T-cell (primary cell): ENCODE measurements around the gene SLC2A13. TPM values are rescaled to one million over a fixed set of nuclear protein-coding genes. Genes with fewer than 3 reads are reported as not detected.

Experiments used
- ATAC-seq, 4 experiments: fragments of 200-7000 bp in 3 of 4; fragments of 150-1000 bp in 1 of 4; cut with Tn5 transposase; replicated peaks in 1 of 4; 1 replicate in 3 of 4; 2 replicates in 1 of 4; pipeline ENCODE4 v1.10.0; 2021; ENCODE audit warnings: moderate library complexity in 3 of 4, mild to moderate bottlenecking in 2 of 4, moderate number of reproducible peaks in 1 of 4
- CTCF ChIA-PET, 2 donors: fragments of 300-600 bp; sonication (Branson Sonifier 250); formaldehyde crosslinking; loops; one replicate each; lab custom pipeline; 2022; ENCODE audit warnings: antibody characterized with exemption in 2 of 2; lab: Charles Lee
- POLR2A ChIA-PET, 2 donors: fragments of 300-600 bp; sonication (Branson Sonifier 250); formaldehyde crosslinking; loops; one replicate each; lab custom pipeline; 2022; ENCODE audit warnings: antibody characterized with exemption in 2 of 2; lab: Charles Lee
- DNase-seq, 35 experiments: peaks; one replicate each; pipeline versions ENCODE4 v3.0.0 to v3.0.0-alpha.2; 2013 to 2023
- H3K27ac ChIP-seq: one replicate; pipeline ENCODE4 v1.5.1; 2013; ENCODE audit warnings: low read length
- H3K27me3 ChIP-seq, 2 experiments: replicated peaks in 1 of 2; 1 replicate in 1 of 2; 2 replicates in 1 of 2; pipeline versions ENCODE4 v1.6.1 to v1.7.0; 2013; ENCODE audit warnings: low read length in 1 of 2, mixed read lengths in 1 of 2; ENCODE audit not compliant: control insufficient read depth in 2 of 2, insufficient read depth in 2 of 2; ENCODE audit errors: extremely low read depth in 1 of 2
- H3K36me3 ChIP-seq, 2 donors: 1 replicate in 1 of 2; 2 replicates in 1 of 2; pipeline versions ENCODE4 v1.6.1 to v1.7.0; 2013; ENCODE audit warnings: low read length in 1 of 2; ENCODE audit not compliant: control insufficient read depth in 2 of 2, insufficient read depth in 1 of 2; ENCODE audit errors: extremely low read depth in 1 of 2
- H3K4me1 ChIP-seq, 2 experiments: 1 replicate in 1 of 2; 2 replicates in 1 of 2; pipeline versions ENCODE4 v1.6.1 to v1.7.0; 2013; ENCODE audit warnings: low read length in 2 of 2, mixed read lengths in 1 of 2; ENCODE audit not compliant: insufficient read depth in 2 of 2, control insufficient read depth in 1 of 2; ENCODE audit errors: extremely low read depth in 1 of 2
- H3K4me3 ChIP-seq, 2 donors: 1 replicate in 1 of 2; 2 replicates in 1 of 2; pipeline versions ENCODE4 v1.5.1 to v1.7.0; 2013; ENCODE audit warnings: mild to moderate bottlenecking in 2 of 2, low read length in 1 of 2, moderate library complexity in 1 of 2; ENCODE audit not compliant: control insufficient read depth in 1 of 2; ENCODE audit errors: extremely low read depth in 1 of 2
- H3K9me3 ChIP-seq: 2 replicates; pipeline ENCODE4 v1.7.0; 2013
- H3K27ac Mint-ChIP-seq, 2 donors: one replicate each; pipeline ENCODE4 v1.8.0; 2020 to 2021; ENCODE audit warnings: mild to moderate bottlenecking in 2 of 2, mixed read lengths in 2 of 2
- H3K27me3 Mint-ChIP-seq, 2 donors: one replicate each; pipeline ENCODE4 v1.8.0; 2021 to 2022; ENCODE audit warnings: mixed read lengths in 2 of 2
- H3K36me3 Mint-ChIP-seq: one replicate; pipeline ENCODE4 v1.8.0; 2021; ENCODE audit warnings: mixed read lengths
- H3K4me1 Mint-ChIP-seq, 3 donors: one replicate each; pipeline ENCODE4 v1.8.0; 2020 to 2022; ENCODE audit warnings: mixed read lengths in 3 of 3, mild to moderate bottlenecking in 1 of 3
- H3K4me3 Mint-ChIP-seq, 3 donors: one replicate each; pipeline ENCODE4 v1.8.0; 2020 to 2022; ENCODE audit warnings: mild to moderate bottlenecking in 3 of 3, mixed read lengths in 3 of 3, moderate library complexity in 3 of 3
- H3K9me3 Mint-ChIP-seq, 3 donors: one replicate each; pipeline ENCODE4 v1.8.0; 2020 to 2022; ENCODE audit warnings: mixed read lengths in 3 of 3
- WGBS: methylation state at CpG from one replicate; pipeline ENCODE4 v1.1.5; 2013; ENCODE audit warnings: missing lambda C conversion rate; ENCODE audit not compliant: insufficient coverage; 5-methylcytosine and 5-hydroxymethylcytosine counted together
- total RNA-seq, 35 experiments: library from RNA in 6 of 35; stranded (reverse) in 6 of 35; fragments of 120-200 nt in 1 of 35; gene quantifications; one replicate each; pipeline versions ENCODE4 v1.2.1 to v1.2.4 and lab custom pipeline; 2013 to 2026

Gene SLC2A13
- total RNA-seq, 5 donors from 2014 or later (not counting 1 experiment from before 2014, with no cell fraction given): 4.2 to 6.0 (median 5.1) TPM

- POLR2A ChIA-PET: no interaction called here
- peaks cover 2 to 7% (median 4%) of the 10 kb centered on the region in 3 donors for H3K9me3 Mint-ChIP-seq
- ATAC-seq (no peak), DNase-seq (no peak)
- H3K27ac Mint-ChIP-seq: no peak overlapping the region
- H3K9me3 ChIP-seq: no peaks in the 10 kb centered on the region
- no peaks in the 10 kb centered on the region for H3K4me1 Mint-ChIP-seq
- no peak overlapping the region for H3K4me3 Mint-ChIP-seq
- no peaks in the 10 kb centered on the region for H3K4me1 ChIP-seq
- H3K27me3 Mint-ChIP-seq: no peaks in the 10 kb centered on the region
- no peak overlapping the region for H3K27ac ChIP-seq
- CTCF ChIA-PET: no interaction called here
- H3K36me3 Mint-ChIP-seq: peaks cover 7% of the 10 kb centered on the region
- H3K27me3 ChIP-seq: no peaks in the 10 kb centered on the region
- no CpG with 5 or more reads among the region's 2 CpGs for WGBS
- no peak overlapping the region for H3K4me3 ChIP-seq
- H3K36me3 ChIP-seq: no peaks in the 10 kb centered on the region
Observed at GRCh38 chr12:39884616-39885125, 221.2 kb downstream of the SLC2A13 start.

DNA sequence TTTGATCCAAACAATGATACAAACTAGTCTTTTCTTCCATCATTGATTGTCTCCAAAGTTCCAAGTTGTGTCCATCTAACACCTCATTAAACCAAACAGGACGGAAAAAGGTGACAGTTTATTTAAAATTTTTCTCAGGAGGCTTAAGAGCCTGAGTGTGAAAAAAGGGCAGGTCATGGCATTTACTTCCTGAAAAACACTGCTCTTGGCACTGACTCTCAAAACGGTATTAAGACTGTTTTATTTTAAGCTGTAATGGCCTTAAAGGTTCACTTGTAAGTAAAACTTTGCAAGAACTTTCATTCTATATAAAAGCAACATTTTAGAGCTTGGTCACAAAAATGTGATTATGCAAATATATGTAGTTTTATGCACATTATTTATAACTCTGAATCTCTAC, 222.5 kb downstream of the SLC2A13 start:
- Histone ChIP-seq H3K4me1 (no peaks in the 10 kb centered on the region), H3K27me3 (no peaks in the 10 kb centered on the region), H3K36me3 (no peaks in the 10 kb centered on the region), H3K9me3 (no peaks in the 10 kb centered on the region), H3K27ac (no peak overlapping the region), H3K4me3 (no peak overlapping the region)
- Mint-ChIP-seq H3K27me3 (no peaks in the 10 kb centered on the region), H3K9me3 (peaks cover 4 to 11% (median 7%) of the 10 kb centered on the region in 3 donors), H3K27ac (no peak overlapping the region), H3K36me3 (peaks cover 11% of the 10 kb centered on the region), H3K4me3 (no peak overlapping the region), H3K4me1 (no peaks in the 10 kb centered on the region)
- DNase-seq (no peak), ATAC-seq (no peak)
- ChIA-PET POLR2A (no interaction called here), CTCF (interaction anchor here in 1 of 2 donors (0.5 kb wide), 1 partner anchor 307 kb away, joined by 3 read pairs; no protein-coding TSS in a partner anchor)
- 100% methylated on average over 1 of the region's 2 CpGs for WGBS

GRCh38 chr12:39878753-39879152, 227.1 kb downstream of the SLC2A13 start:
- Histone ChIP-seq H3K9me3 (no peaks in the 10 kb centered on the region), H3K27me3 (no peaks in the 10 kb centered on the region), H3K4me1 (no peaks in the 10 kb centered on the region), H3K27ac (no peak overlapping the region), H3K36me3 (no peaks in the 10 kb centered on the region), H3K4me3 (no peak overlapping the region)
- ATAC-seq: no peak
- Mint-ChIP-seq H3K4me1 (no peaks in the 10 kb centered on the region), H3K36me3 (peaks cover 18% of the 10 kb centered on the region), H3K27me3 (no peaks in the 10 kb centered on the region), H3K9me3 (peaks cover 7 to 21% (median 10%) of the 10 kb centered on the region in 3 donors), H3K27ac (no peak overlapping the region), H3K4me3 (no peak overlapping the region)
- DNase-seq: no peak
- ChIA-PET POLR2A (no interaction called here), CTCF (no interaction called here)

DNA sequence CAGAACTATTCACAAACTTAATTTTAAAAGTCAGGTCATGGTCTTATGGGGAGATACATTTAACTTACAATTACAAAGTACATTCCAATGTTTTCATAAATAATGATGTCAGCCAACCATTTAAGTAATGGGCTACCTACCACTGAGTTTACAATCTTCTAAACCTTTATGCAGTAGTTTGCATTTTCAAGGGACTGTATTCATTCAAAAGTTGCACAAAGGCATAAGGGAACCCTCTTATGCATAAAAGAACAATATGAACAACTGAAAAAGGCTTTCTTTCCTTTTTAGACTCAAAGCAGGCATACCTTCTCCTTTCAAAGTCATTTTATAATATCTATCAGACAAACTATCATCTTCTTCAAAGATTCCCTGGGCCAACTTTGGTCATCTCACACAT, 230.2 kb downstream of the SLC2A13 start:
- H3K36me3 Mint-ChIP-seq: peaks cover 17% of the 10 kb centered on the region
- peaks cover 1 to 21% (median 10%) of the 10 kb centered on the region in 3 donors for H3K9me3 Mint-ChIP-seq
- Histone ChIP-seq H3K27me3 (no peaks in the 10 kb centered on the region), H3K4me3 (no peak overlapping the region), H3K4me1 (no peaks in the 10 kb centered on the region), H3K36me3 (no peaks in the 10 kb centered on the region), H3K27ac (no peak overlapping the region), H3K9me3 (no peaks in the 10 kb centered on the region)
- H3K27ac Mint-ChIP-seq: no peak overlapping the region
- ChIA-PET CTCF (no interaction called here), POLR2A (no interaction called here)
- no peak for ATAC-seq
- H3K27me3 Mint-ChIP-seq: no peaks in the 10 kb centered on the region
- DNase-seq: no peak
- H3K4me3 Mint-ChIP-seq: no peak overlapping the region
- H3K4me1 Mint-ChIP-seq: no peaks in the 10 kb centered on the region

DNA sequence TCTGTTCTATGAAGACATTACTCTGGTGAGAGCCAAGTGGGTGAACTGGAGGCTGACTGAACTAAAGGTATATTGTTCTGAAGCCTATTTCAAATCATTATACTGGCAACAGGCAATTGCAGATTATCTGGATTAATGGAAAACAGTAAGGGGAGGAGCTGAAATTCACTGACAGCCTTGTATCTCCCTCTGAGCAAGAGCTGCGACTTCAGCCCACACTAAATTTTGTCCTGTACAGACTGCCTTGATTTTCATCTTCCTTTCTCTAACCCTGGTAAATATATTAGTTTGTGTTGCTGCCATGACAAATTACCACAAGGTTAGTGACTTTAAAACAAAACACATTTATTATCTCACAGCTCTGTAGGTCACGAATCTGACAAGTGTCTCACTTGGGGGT, 231.1 kb downstream of the SLC2A13 start:
- Histone ChIP-seq H3K27me3 (no peaks in the 10 kb centered on the region), H3K9me3 (no peaks in the 10 kb centered on the region), H3K27ac (no peak overlapping the region), H3K36me3 (no peaks in the 10 kb centered on the region), H3K4me3 (no peak overlapping the region), H3K4me1 (no peaks in the 10 kb centered on the region)
- no peak for DNase-seq
- Mint-ChIP-seq H3K27ac (no peak overlapping the region), H3K9me3 (peaks cover 0 to 18% (median 9%) of the 10 kb centered on the region in 3 donors), H3K4me3 (no peak overlapping the region), H3K27me3 (no peaks in the 10 kb centered on the region), H3K36me3 (peaks cover 12% of the 10 kb centered on the region), H3K4me1 (no peaks in the 10 kb centered on the region)
- POLR2A ChIA-PET: no interaction called here
- no peak for ATAC-seq
- no CpG with 5 or more reads among the region's 2 CpGs for WGBS
- CTCF ChIA-PET: no interaction called here

- peaks cover 4% of the 10 kb centered on the region for H3K36me3 Mint-ChIP-seq
- H3K9me3 Mint-ChIP-seq: peaks cover 0 to 7% (median 3%) of the 10 kb centered on the region in 3 donors
- no peak overlapping the region for H3K27ac ChIP-seq
- H3K27me3 Mint-ChIP-seq: no peaks in the 10 kb centered on the region
- no peaks in the 10 kb centered on the region for H3K9me3 ChIP-seq
- no peaks in the 10 kb centered on the region for H3K36me3 ChIP-seq
- H3K27ac Mint-ChIP-seq: no peak overlapping the region
- no peaks in the 10 kb centered on the region for H3K4me1 Mint-ChIP-seq
- no peaks in the 10 kb centered on the region for H3K27me3 ChIP-seq
- WGBS: no CpG with 5 or more reads among the region's 1 CpG
- DNase-seq (no peak), ATAC-seq (no peak)
- no peak overlapping the region for H3K4me3 ChIP-seq
- no peak overlapping the region for H3K4me3 Mint-ChIP-seq
- CTCF ChIA-PET: no interaction called here
- POLR2A ChIA-PET: no interaction called here
- no peaks in the 10 kb centered on the region for H3K4me1 ChIP-seq
Observed at GRCh38 chr12:39873065-39873464, 232.8 kb downstream of the SLC2A13 start.

- H3K4me3 ChIP-seq: no peak overlapping the region
- CTCF ChIA-PET: no interaction called here
Observed at GRCh38 chr12:39872425-39872824, 233.5 kb downstream of the SLC2A13 start.

More at GRCh38 chr12:39872425-39872824, 233.5 kb downstream of the SLC2A13 start:
- H3K36me3 Mint-ChIP-seq: peaks cover 2% of the 10 kb centered on the region
- H3K4me3 Mint-ChIP-seq: no peak overlapping the region
- H3K27me3 Mint-ChIP-seq: no peaks in the 10 kb centered on the region
- ATAC-seq (no peak), DNase-seq (no peak)
- peaks cover 0 to 3% (median 0%) of the 10 kb centered on the region in 3 donors for H3K9me3 Mint-ChIP-seq
- Histone ChIP-seq H3K27ac (no peak overlapping the region), H3K9me3 (no peaks in the 10 kb centered on the region), H3K27me3 (no peaks in the 10 kb centered on the region), H3K4me1 (no peaks in the 10 kb centered on the region), H3K36me3 (no peaks in the 10 kb centered on the region)
- H3K27ac Mint-ChIP-seq: no peak overlapping the region
- POLR2A ChIA-PET: no interaction called here
- 88% methylated on average over 3 of the region's 3 CpGs for WGBS
- H3K4me1 Mint-ChIP-seq: no peaks in the 10 kb centered on the region
